ENCODE data around the gene NEK7.

Gene NEK7

DNA sequence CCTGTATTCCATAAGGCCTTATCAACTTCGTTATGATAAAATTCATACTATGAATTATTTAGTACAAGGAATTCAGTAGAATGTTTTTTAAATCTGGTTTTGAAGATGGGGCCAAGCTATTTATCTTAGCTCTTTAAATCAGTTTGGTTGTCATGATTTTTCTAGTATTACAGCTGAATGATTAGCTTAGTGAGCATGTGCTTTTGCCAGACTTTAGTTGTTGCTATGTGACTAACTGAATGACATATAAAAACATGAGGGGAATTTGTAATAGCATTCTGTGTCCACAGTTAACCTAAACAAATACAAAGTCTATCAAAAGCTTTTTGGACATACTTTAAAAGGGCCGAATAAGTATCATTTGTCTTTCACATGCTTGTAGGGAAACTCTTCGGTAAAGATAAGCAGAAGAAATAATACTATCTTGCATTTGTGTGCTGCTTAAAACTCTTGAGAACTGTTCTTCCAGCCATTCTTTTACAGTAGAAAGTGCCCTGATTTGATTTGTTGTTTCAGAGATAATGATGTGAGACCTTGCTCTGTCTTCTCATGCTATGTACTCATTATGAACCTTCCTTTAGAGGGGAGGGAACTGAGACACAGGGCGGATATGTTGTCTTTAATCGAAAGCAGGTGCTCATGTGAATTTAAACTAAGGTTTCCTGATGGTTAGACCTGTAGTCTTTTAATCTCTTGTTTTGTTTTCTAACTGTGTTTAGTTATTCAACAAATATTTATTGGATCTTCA, 18.8 kb downstream of the NEK7 start:
- FAIRE-seq, result peak; percentile 87
- no peak for TF ChIP-seq TAF1 (IDR thresholded peaks at IDR 0.05; ENCODE audit: borderline replicate concordance, low read depth, low read length)
- TF ChIP-seq POLR2AphosphoS5 (IDR thresholded peaks at IDR 0.05; ENCODE audit: low read depth, low read length), result no peak
- TF ChIP-seq POLR2A (IDR thresholded peaks at IDR 0.05; ENCODE audit: low read depth, low read length), result no peak
- DNase-seq (ENCODE audit: insufficient read length), result no peak

DNA sequence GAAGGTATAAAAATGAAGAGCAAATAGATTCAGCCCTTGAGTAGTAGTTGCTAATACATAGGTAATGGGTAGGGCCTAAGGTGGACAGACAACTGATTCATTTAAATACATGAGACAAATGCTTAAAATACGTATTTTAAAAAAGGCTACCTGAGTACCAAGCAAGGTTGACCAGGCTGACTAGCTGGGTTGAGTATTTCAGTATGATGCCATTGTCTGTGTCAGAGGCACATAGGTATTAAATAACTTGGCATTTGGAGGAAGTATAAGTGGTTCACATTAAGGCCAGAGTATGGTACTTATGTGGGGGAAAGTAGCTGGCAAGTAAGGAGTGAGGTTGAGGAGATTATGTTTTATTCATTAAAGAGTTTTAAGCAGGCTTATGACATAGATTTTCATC, 19.4 kb downstream of the NEK7 start:
- TF ChIP-seq TAF1 (IDR thresholded peaks at IDR 0.05; ENCODE audit: borderline replicate concordance, low read depth, low read length) (no peak), POLR2AphosphoS5 (IDR thresholded peaks at IDR 0.05; ENCODE audit: low read depth, low read length) (no peak), POLR2A (IDR thresholded peaks at IDR 0.05; ENCODE audit: low read depth, low read length) (no peak)
- FAIRE-seq (peak; percentile 30), DNase-seq (ENCODE audit: insufficient read length) (no peak)

DNA sequence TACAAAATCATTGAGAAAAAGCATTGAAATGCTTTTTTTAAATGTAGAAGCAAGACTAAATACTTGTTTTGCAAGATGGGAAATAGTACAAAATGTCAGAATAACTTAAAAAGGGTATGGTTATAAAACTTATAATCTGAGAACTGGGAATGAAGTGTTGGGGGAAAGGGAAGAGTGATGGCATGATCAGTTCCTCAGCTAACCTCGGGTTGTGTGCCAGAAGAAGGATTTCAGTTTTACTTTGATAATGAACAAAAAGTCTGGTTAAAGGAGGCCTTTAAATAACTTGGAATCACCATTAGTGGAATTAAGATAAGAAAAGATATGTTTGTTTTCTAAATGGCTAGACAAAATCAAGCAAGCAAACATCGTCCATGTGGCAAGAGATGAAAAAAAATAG, 20.7 kb downstream of the NEK7 start:
- TF ChIP-seq POLR2AphosphoS5 (IDR thresholded peaks at IDR 0.05; ENCODE audit: low read depth, low read length) (no peak), POLR2A (IDR thresholded peaks at IDR 0.05; ENCODE audit: low read depth, low read length) (no peak), TAF1 (IDR thresholded peaks at IDR 0.05; ENCODE audit: borderline replicate concordance, low read depth, low read length) (no peak)
- DNase-seq (ENCODE audit: insufficient read length), result no peak
- FAIRE-seq, result no peak

DNA sequence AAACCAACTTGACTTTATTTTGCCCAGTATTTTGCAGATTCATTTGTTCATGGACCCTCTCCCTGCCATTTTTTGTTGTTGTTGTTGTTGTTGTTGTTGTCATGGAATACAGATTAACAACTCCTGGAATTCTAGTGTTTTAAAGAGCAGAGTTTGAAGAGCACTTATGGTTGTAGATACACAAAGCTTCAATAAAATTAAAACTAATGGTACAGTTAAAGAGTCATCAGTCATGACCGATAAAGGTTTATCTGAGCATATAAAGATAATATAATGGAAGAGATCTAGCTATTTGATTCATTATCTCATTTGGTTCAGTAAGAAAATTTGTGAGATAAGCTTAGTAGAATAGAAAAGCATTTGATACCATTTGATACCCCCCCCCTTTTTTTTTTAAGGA, 21.8 kb downstream of the NEK7 start:
- FAIRE-seq (no peak), DNase-seq (ENCODE audit: insufficient read length) (no peak)
- TF ChIP-seq TAF1 (IDR thresholded peaks at IDR 0.05; ENCODE audit: borderline replicate concordance, low read depth, low read length) (no peak), POLR2AphosphoS5 (IDR thresholded peaks at IDR 0.05; ENCODE audit: low read depth, low read length) (no peak), POLR2A (IDR thresholded peaks at IDR 0.05; ENCODE audit: low read depth, low read length) (no peak)

DNA sequence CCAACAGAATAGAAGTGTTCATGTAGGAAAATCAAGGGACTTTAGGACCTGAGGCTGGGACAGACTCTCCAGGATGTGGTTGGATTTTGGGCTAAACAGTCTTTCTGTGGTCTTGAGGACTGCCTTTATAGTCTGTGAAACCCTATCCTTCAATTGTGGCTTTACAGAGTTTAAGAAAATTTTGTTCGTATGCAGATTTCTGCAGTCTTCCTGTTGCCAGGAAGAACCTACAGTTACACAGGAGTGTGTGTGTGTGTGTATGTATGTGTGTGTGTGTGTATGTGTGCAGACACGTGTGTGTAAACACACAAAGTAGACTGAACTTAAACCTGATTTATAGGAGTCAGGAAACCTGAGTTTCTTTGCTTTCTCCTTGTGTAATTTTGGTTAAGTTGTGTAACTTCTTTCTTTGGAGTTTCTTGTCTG, 22.8 kb downstream of the NEK7 start:
- FAIRE-seq, result peak; percentile 56
- TF ChIP-seq POLR2AphosphoS5 (IDR thresholded peaks at IDR 0.05; ENCODE audit: low read depth, low read length) (no peak), TAF1 (IDR thresholded peaks at IDR 0.05; ENCODE audit: borderline replicate concordance, low read depth, low read length) (no peak), POLR2A (IDR thresholded peaks at IDR 0.05; ENCODE audit: low read depth, low read length) (no peak)
- DNase-seq (ENCODE audit: insufficient read length), result no peak

DNA sequence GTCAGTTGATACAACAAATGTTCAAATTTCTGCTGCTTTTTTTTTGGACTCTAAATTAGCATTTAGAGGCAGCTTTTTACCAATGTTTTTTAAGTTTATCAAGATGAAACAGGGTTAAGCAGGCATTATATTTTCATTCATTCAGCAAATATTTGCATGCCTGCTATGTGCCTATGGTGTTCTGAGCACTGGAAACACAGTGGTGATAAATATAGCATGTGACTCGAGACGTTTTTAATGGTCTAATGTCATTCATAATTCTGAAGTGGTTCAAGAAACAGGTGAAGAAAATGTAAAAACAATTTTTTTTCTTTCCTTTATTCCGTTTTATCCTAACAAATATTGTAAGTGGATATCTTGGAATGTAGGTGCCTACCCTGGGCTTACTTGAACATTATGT, 26.8 kb downstream of the NEK7 start:
- FAIRE-seq (no peak), DNase-seq (ENCODE audit: insufficient read length) (no peak)
- TF ChIP-seq TAF1 (IDR thresholded peaks at IDR 0.05; ENCODE audit: borderline replicate concordance, low read depth, low read length) (no peak), POLR2A (IDR thresholded peaks at IDR 0.05; ENCODE audit: low read depth, low read length) (no peak), POLR2AphosphoS5 (IDR thresholded peaks at IDR 0.05; ENCODE audit: low read depth, low read length) (no peak)

DNA sequence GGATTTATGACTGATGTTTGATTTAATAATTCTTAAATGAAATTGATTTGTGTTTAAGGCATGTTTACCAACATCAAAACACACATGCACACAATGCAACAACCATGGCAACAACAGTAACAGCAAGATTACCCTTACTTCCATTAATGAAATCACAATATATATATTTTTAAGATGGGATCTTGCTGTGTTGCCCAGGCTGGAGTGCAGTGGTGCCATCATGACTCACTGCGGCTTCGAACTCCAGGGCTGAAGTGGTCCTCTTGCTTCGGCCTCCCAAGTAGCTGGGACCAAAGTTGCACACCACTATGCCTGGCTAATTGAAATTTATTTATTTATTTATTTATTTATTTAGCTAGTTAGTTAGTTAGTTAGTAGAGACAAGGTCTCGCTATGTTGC, 27.7 kb downstream of the NEK7 start:
- TF ChIP-seq POLR2AphosphoS5 (IDR thresholded peaks at IDR 0.05; ENCODE audit: low read depth, low read length) (no peak), POLR2A (IDR thresholded peaks at IDR 0.05; ENCODE audit: low read depth, low read length) (no peak), TAF1 (IDR thresholded peaks at IDR 0.05; ENCODE audit: borderline replicate concordance, low read depth, low read length) (no peak)
- DNase-seq (ENCODE audit: insufficient read length) (no peak), FAIRE-seq (no peak)

DNA sequence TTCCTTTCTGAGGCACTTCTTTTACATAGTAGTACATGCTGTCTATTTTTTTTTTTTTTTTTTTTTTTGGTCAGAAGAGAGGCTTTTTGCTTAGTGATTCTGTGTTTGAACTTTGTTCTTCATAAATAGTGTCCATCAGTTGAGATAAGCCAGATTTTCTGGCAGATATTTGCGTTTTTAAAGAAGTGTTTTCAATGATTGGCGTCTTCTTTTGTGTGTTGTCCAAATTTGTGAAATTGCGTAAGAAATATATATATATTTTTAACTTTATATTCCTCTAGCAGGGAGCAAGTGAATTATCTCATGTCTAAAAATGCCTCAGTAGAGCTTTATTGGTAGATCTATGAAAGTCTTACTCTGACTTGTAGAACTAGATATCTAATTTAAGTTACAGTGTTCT, 28.3 kb downstream of the NEK7 start:
- FAIRE-seq, result no peak
- TF ChIP-seq TAF1 (IDR thresholded peaks at IDR 0.05; ENCODE audit: borderline replicate concordance, low read depth, low read length) (no peak), POLR2A (IDR thresholded peaks at IDR 0.05; ENCODE audit: low read depth, low read length) (no peak), POLR2AphosphoS5 (IDR thresholded peaks at IDR 0.05; ENCODE audit: low read depth, low read length) (no peak)
- no peak for DNase-seq (ENCODE audit: insufficient read length)

DNA sequence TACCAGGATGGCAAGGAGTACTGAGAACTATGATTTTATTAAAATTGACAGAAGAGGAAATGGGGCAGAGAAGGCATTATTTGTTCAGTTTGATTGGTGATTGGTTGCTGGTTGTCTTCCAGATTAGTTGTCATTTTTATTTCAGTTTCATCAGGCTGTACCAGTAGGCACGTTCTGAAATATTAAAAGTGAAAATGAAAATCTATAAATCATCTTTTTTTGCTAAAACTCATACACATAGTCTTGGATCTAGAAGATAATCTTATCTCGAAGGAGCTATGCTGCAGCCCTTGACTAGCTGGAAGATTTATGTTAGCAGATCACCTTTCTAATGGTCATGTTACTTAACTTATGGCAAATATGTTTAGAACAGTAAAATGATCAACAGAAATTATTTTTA, 29.0 kb downstream of the NEK7 start:
- no peak for TF ChIP-seq POLR2A (IDR thresholded peaks at IDR 0.05; ENCODE audit: low read depth, low read length)
- TF ChIP-seq TAF1 (IDR thresholded peaks at IDR 0.05; ENCODE audit: borderline replicate concordance, low read depth, low read length), result no peak
- no peak for TF ChIP-seq POLR2AphosphoS5 (IDR thresholded peaks at IDR 0.05; ENCODE audit: low read depth, low read length)
- FAIRE-seq (no peak), DNase-seq (ENCODE audit: insufficient read length) (no peak)

DNA sequence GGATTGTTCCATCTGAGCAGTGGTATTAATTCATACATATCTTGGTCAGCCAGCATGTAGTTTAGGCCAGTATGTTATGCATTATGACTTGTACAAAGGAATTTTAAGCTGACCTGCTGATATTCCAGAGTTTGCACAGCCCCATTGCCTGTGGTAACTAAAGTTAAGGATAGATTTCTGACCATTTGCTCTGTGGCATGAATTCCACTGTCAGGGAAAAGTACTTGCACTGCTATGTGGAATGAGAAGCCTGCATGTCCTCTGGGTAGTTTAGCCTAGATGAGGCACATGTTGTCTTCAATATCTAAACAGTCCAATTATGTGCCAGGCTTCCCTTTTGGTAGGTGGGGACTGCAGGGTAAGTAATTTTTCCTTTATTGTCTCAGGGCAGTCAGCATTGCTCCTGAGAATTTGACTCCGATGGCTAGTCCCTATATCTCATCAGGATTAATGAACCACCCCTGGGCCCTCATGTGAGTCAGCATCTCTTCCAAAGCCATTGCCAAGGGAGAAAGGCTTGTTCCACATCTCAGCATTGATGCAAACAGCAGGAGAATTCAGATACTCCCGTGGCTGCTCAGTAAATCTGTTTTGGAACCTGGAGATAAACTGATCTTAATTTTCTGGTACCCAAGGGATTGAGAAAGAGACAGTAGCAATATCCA, 30.2 kb downstream of the NEK7 start:
- DNase-seq (ENCODE audit: insufficient read length), result no peak
- FAIRE-seq, result no peak
- TF ChIP-seq TAF1 (IDR thresholded peaks at IDR 0.05; ENCODE audit: borderline replicate concordance, low read depth, low read length) (no peak), POLR2A (IDR thresholded peaks at IDR 0.05; ENCODE audit: low read depth, low read length) (no peak), POLR2AphosphoS5 (IDR thresholded peaks at IDR 0.05; ENCODE audit: low read depth, low read length) (no peak)

DNA sequence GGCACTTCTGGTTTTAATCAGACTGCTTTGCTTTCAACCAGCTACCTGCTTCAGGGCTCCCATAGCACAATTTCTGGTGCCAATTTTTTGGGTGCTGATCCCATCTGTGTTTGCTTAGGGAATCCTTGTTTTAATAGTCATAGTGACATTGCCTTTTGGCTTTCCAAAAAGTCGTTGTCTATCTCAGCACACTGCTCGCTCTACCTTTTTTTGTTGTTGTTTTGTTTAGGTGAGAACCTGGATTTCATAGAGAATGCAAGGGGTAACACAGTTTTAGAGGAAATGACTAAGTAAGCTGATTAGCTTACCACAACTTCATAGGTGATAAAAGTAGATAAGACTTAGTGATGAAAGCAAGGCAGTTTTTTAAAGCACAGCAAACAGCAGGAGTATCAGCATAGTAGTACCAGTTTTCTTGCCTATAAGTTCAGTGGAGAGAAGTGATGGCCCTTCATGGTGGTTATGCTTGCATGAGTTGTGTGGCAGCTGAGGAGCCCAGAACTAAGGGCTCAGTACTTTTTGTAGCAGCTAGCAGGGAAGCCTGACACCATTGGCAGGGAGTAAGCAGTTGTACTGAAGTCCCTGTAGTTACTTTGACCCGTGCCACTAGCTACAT, 31.3 kb downstream of the NEK7 start:
- TF ChIP-seq TAF1 (IDR thresholded peaks at IDR 0.05; ENCODE audit: borderline replicate concordance, low read depth, low read length), result no peak
- TF ChIP-seq POLR2A (IDR thresholded peaks at IDR 0.05; ENCODE audit: low read depth, low read length), result no peak
- TF ChIP-seq POLR2AphosphoS5 (IDR thresholded peaks at IDR 0.05; ENCODE audit: low read depth, low read length), result no peak
- peak; percentile 74 for FAIRE-seq
- no peak for DNase-seq (ENCODE audit: insufficient read length)

Data from GM12892 (cell line).